H9 (cell line): Measurements from ENCODE around the gene P3H3. TPM values are rescaled to one million over a fixed set of nuclear protein-coding genes. Genes with fewer than 3 reads are reported as not detected.

Experiments used
- DNase-seq: peaks from one replicate; pipeline ENCODE4 v3.0.0-alpha.2; 2017
- H2AFZ ChIP-seq: one replicate; pipeline ENCODE4 v1.6.1; 2013; ENCODE audit warnings: mild to moderate bottlenecking, low read length, control low read depth, moderate library complexity
- H2AK5ac ChIP-seq: 2 replicates; pipeline ENCODE4 v1.6.1; 2013; ENCODE audit warnings: low read length, control low read depth, mixed read lengths; ENCODE audit not compliant: insufficient read length
- H2BK120ac ChIP-seq: one replicate; pipeline ENCODE4 v1.6.1; 2013; ENCODE audit warnings: low read depth, mild to moderate bottlenecking, low read length, control low read depth, inconsistent platforms; ENCODE audit not compliant: poor library complexity, severe bottlenecking
- H2BK12ac ChIP-seq: 2 replicates; pipeline ENCODE4 v1.6.1; 2013; ENCODE audit warnings: low read length, control low read depth, mixed read lengths, low read depth; ENCODE audit not compliant: insufficient read length
- H2BK15ac ChIP-seq: 2 replicates; pipeline ENCODE4 v1.6.1; 2013; ENCODE audit warnings: low read depth, low read length, control low read depth
- H2BK20ac ChIP-seq: one replicate; pipeline ENCODE4 v1.6.1; 2013; ENCODE audit warnings: low read depth, mild to moderate bottlenecking, low read length, control low read depth, inconsistent platforms; ENCODE audit not compliant: poor library complexity, severe bottlenecking
- H2BK5ac ChIP-seq: 2 replicates; pipeline ENCODE4 v1.6.1; 2013; ENCODE audit warnings: low read length, control low read depth, mixed read lengths; ENCODE audit not compliant: insufficient read length
- H3K14ac ChIP-seq: 2 replicates; pipeline ENCODE4 v1.6.1; 2013; ENCODE audit warnings: low read length, control low read depth; ENCODE audit not compliant: insufficient read depth
- H3K18ac ChIP-seq: 2 replicates; pipeline ENCODE4 v1.6.1; 2013; ENCODE audit warnings: low read depth, mild to moderate bottlenecking, mixed read lengths, low read length, control low read depth; ENCODE audit not compliant: insufficient read length
- H3K23ac ChIP-seq: 2 replicates; pipeline ENCODE4 v1.6.1; 2013; ENCODE audit warnings: low read length, control low read depth, mixed read lengths, low read depth; ENCODE audit not compliant: insufficient read length
- H3K23me2 ChIP-seq: 2 replicates; pipeline ENCODE4 v1.6.1; 2013; ENCODE audit warnings: low read depth, mild to moderate bottlenecking, mixed read lengths, low read length, control low read depth; ENCODE audit not compliant: insufficient read length, poor library complexity, severe bottlenecking
- H3K27ac ChIP-seq: 2 replicates; pipeline ENCODE4 v1.5.1; 2013; ENCODE audit warnings: low read length, control low read depth, mixed read lengths, low read depth; ENCODE audit not compliant: insufficient read length
- H3K27me3 ChIP-seq: 2 replicates; pipeline ENCODE4 v1.6.1; 2013; ENCODE audit warnings: low read length, control low read depth, inconsistent platforms; ENCODE audit not compliant: insufficient read depth
- H3K4ac ChIP-seq: 2 replicates; pipeline ENCODE4 v1.6.1; 2013; ENCODE audit warnings: low read depth, mild to moderate bottlenecking, control low read depth, inconsistent platforms, low read length, moderate library complexity
- H3K4me1 ChIP-seq: 2 replicates; pipeline ENCODE4 v1.6.1; 2013; ENCODE audit warnings: low read length, control low read depth, inconsistent platforms; ENCODE audit not compliant: insufficient read depth
- H3K4me2 ChIP-seq: 2 replicates; pipeline ENCODE4 v1.6.1; 2013; ENCODE audit warnings: low read length, control low read depth, mixed read lengths; ENCODE audit not compliant: insufficient read length, insufficient read depth
- H3K56ac ChIP-seq: 2 replicates; pipeline ENCODE4 v1.6.1; 2013; ENCODE audit warnings: low read depth, mild to moderate bottlenecking, mixed read lengths, low read length, control low read depth; ENCODE audit not compliant: insufficient read length
- H3K79me1 ChIP-seq: 2 replicates; pipeline ENCODE4 v1.6.1; 2013; ENCODE audit warnings: low read depth, mild to moderate bottlenecking, moderate library complexity, low read length, control low read depth, inconsistent platforms; ENCODE audit not compliant: insufficient read depth, poor library complexity, severe bottlenecking
- H3K79me2 ChIP-seq: 2 replicates; pipeline ENCODE4 v1.6.1; 2013; ENCODE audit warnings: low read length, control low read depth, inconsistent platforms; ENCODE audit not compliant: insufficient read depth
- H3K9ac ChIP-seq: 2 replicates; pipeline ENCODE4 v1.6.1; 2013; ENCODE audit warnings: low read length, control low read depth, mixed read lengths; ENCODE audit not compliant: insufficient read length; ENCODE audit errors: extremely low read depth
- H3K9me3 ChIP-seq: one replicate; pipeline ENCODE4 v1.6.1; 2013; ENCODE audit warnings: low read depth, low read length, inconsistent platforms; ENCODE audit not compliant: control insufficient read depth
- H3T11ph ChIP-seq: one replicate; pipeline ENCODE4 v1.6.1; 2013; ENCODE audit warnings: mild to moderate bottlenecking, low read length, control low read depth, inconsistent platforms
- H4K20me1 ChIP-seq: one replicate; pipeline ENCODE4 v1.6.1; 2013; ENCODE audit not compliant: control insufficient read depth, insufficient read length, insufficient read depth
- H4K5ac ChIP-seq: 2 replicates; pipeline ENCODE4 v1.6.1; 2013; ENCODE audit warnings: low read depth, mild to moderate bottlenecking, mixed read lengths, low read length, control low read depth; ENCODE audit not compliant: insufficient read length
- H4K8ac ChIP-seq: replicated peaks from 2 replicates; pipeline ENCODE4 v1.6.1; 2013; ENCODE audit warnings: low read length, control low read depth, mixed read lengths, low read depth; ENCODE audit not compliant: insufficient read length
- H4K91ac ChIP-seq: 2 replicates; pipeline ENCODE4 v1.6.1; 2013; ENCODE audit warnings: low read depth, mild to moderate bottlenecking, moderate library complexity, mixed read lengths, low read length, control low read depth; ENCODE audit not compliant: insufficient read length
- H3K27ac Mint-ChIP-seq, 3 experiments: 2 replicates in 2 of 3; 3 replicates in 1 of 3; pipeline ENCODE4 v1.8.0; 2020 to 2021; ENCODE audit warnings: mixed read lengths in 3 of 3, mild to moderate bottlenecking in 1 of 3, moderate library complexity in 1 of 3
- H3K27me3 Mint-ChIP-seq: 2 replicates; pipeline ENCODE4 v1.8.0; 2021; ENCODE audit warnings: low read depth, mild to moderate bottlenecking, moderate library complexity, mixed read lengths
- H3K36me3 Mint-ChIP-seq, 3 experiments: 2 replicates in 2 of 3; 3 replicates in 1 of 3; pipeline ENCODE4 v1.8.0; 2020 to 2021; ENCODE audit warnings: low read depth in 3 of 3, mixed read lengths in 3 of 3; ENCODE audit not compliant: insufficient read depth in 1 of 3
- H3K4me1 Mint-ChIP-seq, 2 experiments: 2 replicates each; pipeline ENCODE4 v1.8.0; 2020; ENCODE audit warnings: mixed read lengths in 2 of 2
- H3K4me3 Mint-ChIP-seq, 2 experiments: 2 replicates in 1 of 2; 3 replicates in 1 of 2; pipeline ENCODE4 v1.8.0; 2020 to 2021; ENCODE audit warnings: mild to moderate bottlenecking in 2 of 2, mixed read lengths in 2 of 2, moderate library complexity in 1 of 2
- H3K9me3 Mint-ChIP-seq, 2 experiments: 2 replicates in 1 of 2; 3 replicates in 1 of 2; pipeline ENCODE4 v1.8.0; 2020; ENCODE audit warnings: mild to moderate bottlenecking in 2 of 2, mixed read lengths in 2 of 2, moderate library complexity in 1 of 2
- CTCF ChIP-seq: fragments of 200-600 bp; sonication (generic); conservative IDR thresholded peaks from 3 replicates; pipeline ENCODE4 v1.8.0; 2021; ENCODE audit warnings: antibody characterized with exemption, mild to moderate bottlenecking
- WGBS: extraction: QIAGEN DNeasy Blood & Tissue Kit; methylation state at CpG from one replicate; pipeline ENCODE4 v1.1.7; 2013; ENCODE audit warnings: missing lambda C conversion rate, low lambda C conversion rate, mixed read lengths; ENCODE audit not compliant: insufficient read length; ENCODE audit errors: extremely low coverage; 5-methylcytosine and 5-hydroxymethylcytosine counted together
- total RNA-seq: library from RNA; stranded (reverse); gene quantifications from 2 replicates; pipeline ENCODE4 v1.2.1, GENCODE V29; 2021

The P3H3 gene
- total RNA-seq, 1 experiment from 2014 or later, result 55.0 TPM

- Histone ChIP-seq H3K27ac (no peak overlapping the region), H3K27me3 (no peaks in the 10 kb centered on the region), H3K79me2 (peaks cover 5% of the 10 kb centered on the region; the same call in 1 of the 2 replicates), H3T11ph (no peak overlapping the region), H4K91ac (no peak overlapping the region), H2AK5ac (no peak overlapping the region), H3K4me2 (peak overlapping the region; percentile 69), H2BK20ac (no peak overlapping the region), H3K56ac (no peak overlapping the region), H2AFZ (no peak overlapping the region), H3K23ac (no peak overlapping the region), H3K9me3 (no peaks in the 10 kb centered on the region), H3K23me2 (peaks cover 16% of the 10 kb centered on the region), H3K79me1 (no peaks in the 10 kb centered on the region), H2BK120ac (no peak overlapping the region), H2BK12ac (no peak overlapping the region), H4K5ac (no peak overlapping the region), H3K4ac (no peak overlapping the region), H2BK15ac (no peak overlapping the region), H4K20me1 (no peaks in the 10 kb centered on the region), H3K14ac (no peak overlapping the region), H2BK5ac (no peak overlapping the region), H3K4me1 (no peaks in the 10 kb centered on the region; the same call in 1 of the 2 replicates), H3K18ac (no peak overlapping the region), H4K8ac (no peak overlapping the region), H3K9ac (no peak overlapping the region)
- no peak for TF ChIP-seq CTCF
- no CpG with 5 or more reads among the region's 12 CpGs for WGBS
- H3K4me3 Mint-ChIP-seq, result peak overlapping the region; percentile 92 to 96
- no peaks in the 10 kb centered on the region; the same call in 1 of the 2 replicates for H3K27me3 Mint-ChIP-seq
- DNase-seq, result peak; percentile 64
- peak overlapping the region in 2 of 3 experiments; percentile 85 to 95; a peak in 4 of 7 replicates for H3K27ac Mint-ChIP-seq
- peaks cover 44 to 55% of the 10 kb centered on the region in 2 experiments for H3K4me1 Mint-ChIP-seq
- H3K36me3 Mint-ChIP-seq, result peaks cover 28 to 49% (median 39%) of the 10 kb centered on the region in 3 experiments
- H3K9me3 Mint-ChIP-seq, result no peaks in the 10 kb centered on the region; a peak in 1 of 5 replicates
Observed at GRCh38 chr12:6871052-6871957, 43.1 kb downstream of the P3H3 start.
